ENCODE results near the gene SUGP2.
"Not testable (repeated sequence)": the region's sequence is repeated elsewhere in the genome, so short reads cannot be mapped to it uniquely, and the experiment has no call there.

Gene SUGP2

GRCh38 chr19:19028526-19028925 lies 4.8 kb downstream of the SUGP2 start:
- DNase-seq, result no peak

- DNase-seq, result no peak
Observed at GRCh38 chr19:19027228-19027627, 6.1 kb downstream of the SUGP2 start.

- DNase-seq, result no peak
Observed at GRCh38 chr19:19026299-19026971, 6.9 kb downstream of the SUGP2 start.

- no peak for DNase-seq
Observed at GRCh38 chr19:19025861-19026260, 7.5 kb downstream of the SUGP2 start.

GRCh38 chr19:19023376-19023775 lies 9.9 kb downstream of the SUGP2 start:
- DNase-seq, result not testable (repeated sequence)

- no peak for DNase-seq
Observed at GRCh38 chr19:19022380-19022961, 10.8 kb downstream of the SUGP2 start.

GRCh38 chr19:19021115-19021514 lies 12.2 kb downstream of the SUGP2 start:
- DNase-seq, result no peak

- no peak for DNase-seq
Observed at GRCh38 chr19:19010551-19010950, 22.8 kb downstream of the SUGP2 start.

GRCh38 chr19:19009951-19010350 lies 23.4 kb downstream of the SUGP2 start:
- DNase-seq, result no peak

- no peak for DNase-seq
Observed at GRCh38 chr19:19006213-19006612, 27.1 kb downstream of the SUGP2 start.

GRCh38 chr19:19004144-19004543 lies 29.2 kb downstream of the SUGP2 start:
- DNase-seq, result no peak

- no peak for DNase-seq
Observed at GRCh38 chr19:18999896-19000620, 33.3 kb downstream of the SUGP2 start.

GRCh38 chr19:18999016-18999758 lies 34.1 kb downstream of the SUGP2 start:
- no peak for DNase-seq

- no peak for DNase-seq
Observed at GRCh38 chr19:18998276-18998675, 35.0 kb downstream of the SUGP2 start.

GRCh38 chr19:18996796-18997394 lies 36.4 kb downstream of the SUGP2 start:
- no peak for DNase-seq

GRCh38 chr19:18996351-18996750 lies 37.0 kb downstream of the SUGP2 start:
- DNase-seq, result no peak

GRCh38 chr19:18995804-18996241 lies 37.5 kb downstream of the SUGP2 start:
- DNase-seq, result no peak

- no peak for DNase-seq
Observed at GRCh38 chr19:18993115-18993514, 40.2 kb downstream of the SUGP2 start.

GRCh38 chr19:18992696-18993095 lies 40.6 kb downstream of the SUGP2 start:
- DNase-seq, result no peak

- DNase-seq, result no peak
Observed at GRCh38 chr19:18991468-18991867, 41.8 kb downstream of the SUGP2 start.

GRCh38 chr19:18991006-18991405 lies 42.3 kb downstream of the SUGP2 start:
- no peak for DNase-seq

GRCh38 chr19:18990128-18990708 lies 43.1 kb downstream of the SUGP2 start:
- DNase-seq, result no peak

GRCh38 chr19:18989316-18989715 lies 44.0 kb downstream of the SUGP2 start:
- no peak for DNase-seq
